HG02938 (cell line): ENCODE data around the gene PLA2G2D.
"Not testable (repeated sequence)": the region's sequence is repeated elsewhere in the genome, so short reads cannot be mapped to it uniquely, and the experiment has no call there.

ENCODE experiments used
- ATAC-seq: cut with Tn5 transposase; IDR thresholded peaks from one replicate; pipeline ENCODE4 v1.9.1; 2021; ENCODE audit warnings: mild to moderate bottlenecking, moderate library complexity; ENCODE audit not compliant: unreplicated experiment

PLA2G2D gene

GRCh38 chr1:20143734-20144565 lies 24.6 kb upstream of the PLA2G2D start:
- ATAC-seq: no peak

- no peak for ATAC-seq
Observed at GRCh38 chr1:20143318-20143717, 24.0 kb upstream of the PLA2G2D start.

GRCh38 chr1:20142001-20142710 lies 22.8 kb upstream of the PLA2G2D start:
- no peak for ATAC-seq

GRCh38 chr1:20141466-20141865 lies 22.1 kb upstream of the PLA2G2D start:
- no peak for ATAC-seq

- ATAC-seq: no peak
Observed at GRCh38 chr1:20141001-20141400, 21.7 kb upstream of the PLA2G2D start.

GRCh38 chr1:20139776-20140612 lies 20.7 kb upstream of the PLA2G2D start:
- no peak for ATAC-seq

- ATAC-seq: no peak
Observed at GRCh38 chr1:20138961-20139550, 19.7 kb upstream of the PLA2G2D start, which contains the start of gene PLA2G2F. Gene PLA2G2F, plus strand, starts transcription at chr1:20139323. Its CDS starts 105 bp downstream, at chr1:20139428.

- no peak for ATAC-seq
Observed at GRCh38 chr1:20138346-20138745, 19.0 kb upstream of the PLA2G2D start.

- no peak for ATAC-seq
Observed at GRCh38 chr1:20137604-20138003, 18.3 kb upstream of the PLA2G2D start.

GRCh38 chr1:20137055-20137454 lies 17.7 kb upstream of the PLA2G2D start:
- ATAC-seq: no peak

- no peak for ATAC-seq
Observed at GRCh38 chr1:20136249-20136648, 16.9 kb upstream of the PLA2G2D start.

- no peak for ATAC-seq
Observed at GRCh38 chr1:20134995-20135394, 15.7 kb upstream of the PLA2G2D start.

GRCh38 chr1:20130518-20130917 lies 11.2 kb upstream of the PLA2G2D start:
- ATAC-seq: not testable (repeated sequence)

- no peak for ATAC-seq
Observed at GRCh38 chr1:20126806-20127440, 7.6 kb upstream of the PLA2G2D start.

GRCh38 chr1:20126041-20126805 lies 6.9 kb upstream of the PLA2G2D start:
- no peak for ATAC-seq

GRCh38 chr1:20125100-20125499 lies 5.8 kb upstream of the PLA2G2D start:
- ATAC-seq: no peak

GRCh38 chr1:20124456-20125057 lies 5.2 kb upstream of the PLA2G2D start:
- no peak for ATAC-seq

- no peak for ATAC-seq
Observed at GRCh38 chr1:20123722-20124455, 4.6 kb upstream of the PLA2G2D start.

- ATAC-seq: no peak
Observed at GRCh38 chr1:20120796-20121195, 1.5 kb upstream of the PLA2G2D start.
